ENCODE measurements around the gene UBE2K. TPM values are rescaled to one million over a fixed set of nuclear protein-coding genes. Genes with fewer than 3 reads are reported as not detected.

UBE2K gene
- total and polyA plus RNA-seq, 2 of the 13 experiments (the other 11 are each of a cell fraction or from before 2014, with no cell fraction given), result 36.2 to 81.0 TPM

DNA sequence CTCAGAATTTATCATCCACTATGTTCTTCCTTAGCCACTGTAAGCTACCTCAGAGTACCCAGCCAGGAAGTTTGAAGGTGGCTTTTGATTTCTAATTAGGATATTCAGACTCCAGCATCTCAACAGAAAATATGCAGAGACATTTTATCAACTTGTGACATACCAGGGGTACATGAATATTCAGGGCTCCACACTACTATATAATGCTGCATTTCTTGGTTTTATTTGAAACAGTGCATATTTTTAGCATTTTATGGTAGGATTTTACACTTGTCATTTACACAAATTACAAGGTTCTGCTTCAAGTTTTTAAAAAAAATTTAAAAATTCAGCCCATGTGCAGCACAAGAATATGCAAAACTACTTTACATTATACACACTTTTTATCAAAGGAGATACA, 124.7 kb downstream of the UBE2K start:
- no peaks in the 10 kb centered on the region for H3K27me3 ChIP-seq (ENCODE audit: control insufficient read depth in 1 of 2, insufficient read depth in 2 of 2, low read length in 2 of 2)
- H3K4me2 ChIP-seq (ENCODE audit: low read depth, low read length), result no peak overlapping the region
- no peaks in the 10 kb centered on the region for H3K9me3 ChIP-seq (ENCODE audit: low read length)
- in situ Hi-C loops (cut with HindIII; ENCODE audit: extremely low pct_ligation_motif_present, low pct_unique_long_range_greater_than_20kb), result no loop called here
- no peaks in the 10 kb centered on the region for H3K79me2 ChIP-seq (ENCODE audit: insufficient read depth, low read length)
- intact Hi-C loops (cut with micrococcal nuclease; ENCODE audit: unreplicated experiment), result no loop called here
- no TSS peak for BruUV-seq (replicated peaks)
- no peak overlapping the region for H3K9ac ChIP-seq (ENCODE audit: insufficient read depth, low read depth, low read length)
- POLR2A ChIA-PET, result no interaction called here
- H2AFZ ChIP-seq (ENCODE audit: low read length), result no peak overlapping the region
- no peaks in the 10 kb centered on the region for H4K20me1 ChIP-seq (ENCODE audit: insufficient read depth, low read length)
- H3K36me3 ChIP-seq (replicated peaks in 1 of 2; ENCODE audit: control insufficient read depth in 1 of 2, insufficient read depth in 2 of 2, low read length in 2 of 2), result peaks cover 3 to 5% of the 10 kb centered on the region in 2 experiments; a peak in 3 of 5 replicates
- DNase-seq (ENCODE audit: low spot score) (no peak), FAIRE-seq (no peak), ATAC-seq (no peak)
- no peak overlapping the region for H3K4me3 ChIP-seq (replicated peaks in 1 of 3; ENCODE audit: insufficient read depth in 1 of 3, low read depth in 2 of 3, low read length in 3 of 3)
- CTCF ChIA-PET (ENCODE audit: low intra/inter-chr PET ratio, low total read pairs), result no interaction called here
- no peak overlapping the region for H3K27ac ChIP-seq (ENCODE audit: extremely low read length, insufficient read depth, low read length)
- peaks cover 13% of the 10 kb centered on the region for H3K4me1 ChIP-seq (ENCODE audit: insufficient read depth, low read length)
- TF ChIP-seq AKAP8 (CRISPR knock-in tag; IDR thresholded peaks at IDR 0.05) (no peak), ZNF761 (CRISPR knock-in tag; conservative IDR thresholded peaks at IDR 0.05) (no peak), ZFP36 (IDR thresholded peaks at IDR 0.05; ENCODE audit: borderline replicate concordance, low read depth, low read length, partially characterized antibody) (no peak)
- TF ChIP-seq, protein P1, sequence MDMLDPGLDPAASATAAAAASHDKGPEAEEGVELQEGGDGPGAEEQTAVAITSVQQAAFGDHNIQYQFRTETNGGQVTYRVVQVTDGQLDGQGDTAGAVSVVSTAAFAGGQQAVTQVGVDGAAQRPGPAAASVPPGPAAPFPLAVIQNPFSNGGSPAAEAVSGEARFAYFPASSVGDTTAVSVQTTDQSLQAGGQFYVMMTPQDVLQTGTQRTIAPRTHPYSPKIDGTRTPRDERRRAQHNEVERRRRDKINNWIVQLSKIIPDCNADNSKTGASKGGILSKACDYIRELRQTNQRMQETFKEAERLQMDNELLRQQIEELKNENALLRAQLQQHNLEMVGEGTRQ (IDR thresholded peaks at IDR 0.05; ENCODE audit: low read depth, low read length), result no peak
- TF ChIP-seq, protein P1 (CRISPR knock-in tag; IDR thresholded peaks at IDR 0.05; ENCODE audit: borderline replicate concordance), result no peak
- TF ChIP-seq, protein P2, sequence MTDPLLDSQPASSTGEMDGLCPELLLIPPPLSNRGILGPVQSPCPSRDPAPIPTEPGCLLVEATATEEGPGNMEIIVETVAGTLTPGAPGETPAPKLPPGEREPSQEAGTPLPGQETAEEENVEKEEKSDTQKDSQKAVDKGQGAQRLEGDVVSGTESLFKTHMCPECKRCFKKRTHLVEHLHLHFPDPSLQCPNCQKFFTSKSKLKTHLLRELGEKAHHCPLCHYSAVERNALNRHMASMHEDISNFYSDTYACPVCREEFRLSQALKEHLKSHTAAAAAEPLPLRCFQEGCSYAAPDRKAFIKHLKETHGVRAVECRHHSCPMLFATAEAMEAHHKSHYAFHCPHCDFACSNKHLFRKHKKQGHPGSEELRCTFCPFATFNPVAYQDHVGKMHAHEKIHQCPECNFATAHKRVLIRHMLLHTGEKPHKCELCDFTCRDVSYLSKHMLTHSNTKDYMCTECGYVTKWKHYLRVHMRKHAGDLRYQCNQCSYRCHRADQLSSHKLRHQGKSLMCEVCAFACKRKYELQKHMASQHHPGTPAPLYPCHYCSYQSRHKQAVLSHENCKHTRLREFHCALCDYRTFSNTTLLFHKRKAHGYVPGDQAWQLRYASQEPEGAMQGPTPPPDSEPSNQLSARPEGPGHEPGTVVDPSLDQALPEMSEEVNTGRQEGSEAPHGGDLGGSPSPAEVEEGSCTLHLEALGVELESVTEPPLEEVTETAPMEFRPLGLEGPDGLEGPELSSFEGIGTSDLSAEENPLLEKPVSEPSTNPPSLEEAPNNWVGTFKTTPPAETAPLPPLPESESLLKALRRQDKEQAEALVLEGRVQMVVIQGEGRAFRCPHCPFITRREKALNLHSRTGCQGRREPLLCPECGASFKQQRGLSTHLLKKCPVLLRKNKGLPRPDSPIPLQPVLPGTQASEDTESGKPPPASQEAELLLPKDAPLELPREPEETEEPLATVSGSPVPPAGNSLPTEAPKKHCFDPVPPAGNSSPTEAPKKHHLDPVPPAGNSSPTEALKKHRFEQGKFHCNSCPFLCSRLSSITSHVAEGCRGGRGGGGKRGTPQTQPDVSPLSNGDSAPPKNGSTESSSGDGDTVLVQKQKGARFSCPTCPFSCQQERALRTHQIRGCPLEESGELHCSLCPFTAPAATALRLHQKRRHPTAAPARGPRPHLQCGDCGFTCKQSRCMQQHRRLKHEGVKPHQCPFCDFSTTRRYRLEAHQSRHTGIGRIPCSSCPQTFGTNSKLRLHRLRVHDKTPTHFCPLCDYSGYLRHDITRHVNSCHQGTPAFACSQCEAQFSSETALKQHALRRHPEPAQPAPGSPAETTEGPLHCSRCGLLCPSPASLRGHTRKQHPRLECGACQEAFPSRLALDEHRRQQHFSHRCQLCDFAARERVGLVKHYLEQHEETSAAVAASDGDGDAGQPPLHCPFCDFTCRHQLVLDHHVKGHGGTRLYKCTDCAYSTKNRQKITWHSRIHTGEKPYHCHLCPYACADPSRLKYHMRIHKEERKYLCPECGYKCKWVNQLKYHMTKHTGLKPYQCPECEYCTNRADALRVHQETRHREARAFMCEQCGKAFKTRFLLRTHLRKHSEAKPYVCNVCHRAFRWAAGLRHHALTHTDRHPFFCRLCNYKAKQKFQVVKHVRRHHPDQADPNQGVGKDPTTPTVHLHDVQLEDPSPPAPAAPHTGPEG (CRISPR knock-in tag; IDR thresholded peaks at IDR 0.05), result no peak
- TF ChIP-seq, protein P3, sequence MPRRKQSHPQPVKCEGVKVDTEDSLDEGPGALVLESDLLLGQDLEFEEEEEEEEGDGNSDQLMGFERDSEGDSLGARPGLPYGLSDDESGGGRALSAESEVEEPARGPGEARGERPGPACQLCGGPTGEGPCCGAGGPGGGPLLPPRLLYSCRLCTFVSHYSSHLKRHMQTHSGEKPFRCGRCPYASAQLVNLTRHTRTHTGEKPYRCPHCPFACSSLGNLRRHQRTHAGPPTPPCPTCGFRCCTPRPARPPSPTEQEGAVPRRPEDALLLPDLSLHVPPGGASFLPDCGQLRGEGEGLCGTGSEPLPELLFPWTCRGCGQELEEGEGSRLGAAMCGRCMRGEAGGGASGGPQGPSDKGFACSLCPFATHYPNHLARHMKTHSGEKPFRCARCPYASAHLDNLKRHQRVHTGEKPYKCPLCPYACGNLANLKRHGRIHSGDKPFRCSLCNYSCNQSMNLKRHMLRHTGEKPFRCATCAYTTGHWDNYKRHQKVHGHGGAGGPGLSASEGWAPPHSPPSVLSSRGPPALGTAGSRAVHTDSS (CRISPR knock-in tag; conservative IDR thresholded peaks at IDR 0.05), result no peak
- TF ChIP-seq, protein P4, sequence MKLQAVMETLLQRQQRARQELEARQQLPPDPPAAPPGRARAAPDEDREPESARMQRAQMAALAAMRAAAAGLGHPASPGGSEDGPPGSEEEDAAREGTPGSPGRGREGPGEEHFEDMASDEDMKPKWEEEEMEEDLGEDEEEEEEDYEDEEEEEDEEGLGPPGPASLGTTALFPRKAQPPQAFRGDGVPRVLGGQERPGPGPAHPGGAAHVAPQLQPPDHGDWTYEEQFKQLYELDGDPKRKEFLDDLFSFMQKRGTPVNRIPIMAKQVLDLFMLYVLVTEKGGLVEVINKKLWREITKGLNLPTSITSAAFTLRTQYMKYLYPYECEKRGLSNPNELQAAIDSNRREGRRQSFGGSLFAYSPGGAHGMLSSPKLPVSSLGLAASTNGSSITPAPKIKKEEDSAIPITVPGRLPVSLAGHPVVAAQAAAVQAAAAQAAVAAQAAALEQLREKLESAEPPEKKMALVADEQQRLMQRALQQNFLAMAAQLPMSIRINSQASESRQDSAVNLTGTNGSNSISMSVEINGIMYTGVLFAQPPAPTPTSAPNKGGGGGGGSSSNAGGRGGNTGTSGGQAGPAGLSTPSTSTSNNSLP (IDR thresholded peaks at IDR 0.05; ENCODE audit: low read depth, low read length), result no peak

Data from HepG2 (cell line).